Right hindlimb (tissue), 1 donor: ENCODE data around the gene AGAP1.
A peak's percentile ranks its signal among the peaks of the same experiment; 100 is the strongest.

Experiments used
- DNase-seq: peaks from one replicate; pipeline ENCODE4 v3.0.0-alpha.2; 2018

AGAP1 gene

DNA sequence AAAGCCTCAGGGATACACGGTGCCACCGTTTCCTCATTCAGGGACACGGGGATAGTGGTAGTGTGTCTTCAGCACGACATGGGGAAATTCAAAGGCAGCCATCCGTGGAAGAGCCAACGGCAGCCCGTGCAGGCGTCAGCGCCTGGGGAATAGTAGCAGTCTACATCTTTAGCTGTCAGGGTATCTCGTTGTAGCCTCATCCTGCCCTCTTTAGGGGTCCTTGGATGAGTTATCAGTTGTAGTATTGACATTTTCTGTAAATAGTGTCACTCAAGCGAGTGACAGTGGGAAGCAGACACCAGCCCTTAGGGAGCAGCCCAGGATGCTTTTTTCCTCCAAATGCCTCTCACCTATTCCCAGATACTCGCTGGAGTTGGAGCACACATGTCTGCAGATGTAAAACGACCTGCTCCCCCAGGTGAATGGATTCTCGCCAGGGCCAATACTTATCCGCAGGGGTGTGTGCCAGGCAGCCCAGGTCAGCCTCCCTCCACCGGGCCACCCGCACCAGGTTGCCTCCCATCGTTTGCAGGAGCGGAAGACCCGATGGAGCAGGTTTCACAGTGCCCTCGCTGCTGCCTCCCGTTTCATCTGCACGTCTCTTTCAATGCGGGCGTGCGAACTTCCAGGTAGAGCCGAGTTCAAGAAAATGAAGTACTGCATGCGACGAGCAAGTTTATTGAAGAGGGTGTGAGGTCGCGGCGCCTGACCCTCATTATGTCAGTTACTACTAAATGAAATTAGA lies 41.0 kb downstream of the AGAP1 start:
- no peak for DNase-seq

GRCh38 chr2:235535423-235536130 lies 41.7 kb downstream of the AGAP1 start:
- no peak for DNase-seq

- no peak for DNase-seq
Measured at GRCh38 chr2:235536711-235537110, 42.9 kb downstream of the AGAP1 start.

DNA sequence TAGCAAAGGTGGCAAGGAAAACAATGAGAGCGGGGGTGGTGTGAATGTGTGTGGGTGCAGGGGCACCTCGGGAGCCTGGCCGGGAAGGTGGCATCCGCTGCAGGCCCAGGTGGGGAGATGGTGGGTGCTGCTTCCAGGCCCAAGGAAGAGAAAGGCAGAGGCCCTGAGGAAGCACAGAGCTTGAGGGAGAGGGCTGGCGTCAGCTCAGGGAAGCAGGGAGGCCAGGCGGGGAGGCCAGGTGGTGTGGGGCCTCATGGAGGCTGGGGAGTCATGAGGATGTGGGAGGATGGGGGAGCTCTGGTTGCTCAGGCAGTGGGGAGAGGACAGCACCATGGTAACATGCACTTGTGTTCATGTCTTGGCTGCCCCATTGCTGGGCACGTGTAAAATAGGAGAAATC lies 43.3 kb downstream of the AGAP1 start:
- no peak for DNase-seq

DNA sequence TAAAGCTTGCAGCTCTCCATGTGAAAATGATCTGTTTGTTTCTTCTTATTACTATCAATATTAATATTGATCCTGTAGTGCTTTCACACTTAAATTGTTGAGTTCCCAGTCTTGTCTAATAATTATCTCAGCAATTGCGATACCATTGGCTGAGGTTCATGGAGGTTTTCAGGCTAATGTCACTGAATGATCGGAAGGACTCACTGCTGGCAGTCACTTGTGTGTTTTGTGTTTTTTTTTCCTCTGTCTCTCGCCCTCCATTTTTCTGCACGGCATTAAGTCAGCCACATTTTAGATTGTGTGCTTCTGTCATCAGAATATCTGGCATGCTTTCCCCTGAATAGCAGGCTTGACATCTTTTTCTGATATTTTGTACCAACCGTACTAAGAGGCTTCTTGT lies 43.7 kb downstream of the AGAP1 start:
- no peak for DNase-seq

DNA sequence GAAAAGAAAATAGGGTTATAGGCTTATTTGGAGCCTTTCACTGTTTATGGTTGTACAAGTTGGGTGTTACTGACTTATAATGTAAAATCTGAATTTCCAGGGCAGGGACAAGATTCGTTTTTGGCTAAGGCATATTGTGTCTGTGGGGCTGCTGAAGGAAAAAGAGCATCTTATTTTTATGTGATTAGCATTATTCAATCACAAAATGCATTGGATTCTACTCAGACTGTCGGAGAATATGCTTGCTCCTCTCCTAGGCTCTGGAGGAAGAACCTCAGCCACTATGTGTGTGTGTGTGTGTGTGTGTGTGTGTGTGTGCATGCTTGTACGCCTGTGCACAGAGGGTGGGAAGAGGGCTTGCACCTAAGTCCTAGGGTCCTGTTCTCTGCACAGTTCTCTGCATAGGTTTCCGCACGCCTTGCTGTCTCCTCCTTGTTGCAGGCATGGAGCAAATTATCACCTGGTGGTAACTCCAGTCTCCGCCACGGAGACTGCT lies 44.3 kb downstream of the AGAP1 start:
- DNase-seq, result no peak

- no peak for DNase-seq
Measured at GRCh38 chr2:235538981-235539380, 45.1 kb downstream of the AGAP1 start.

- DNase-seq, result no peak
Measured at GRCh38 chr2:235539773-235540172, 45.9 kb downstream of the AGAP1 start.

DNA sequence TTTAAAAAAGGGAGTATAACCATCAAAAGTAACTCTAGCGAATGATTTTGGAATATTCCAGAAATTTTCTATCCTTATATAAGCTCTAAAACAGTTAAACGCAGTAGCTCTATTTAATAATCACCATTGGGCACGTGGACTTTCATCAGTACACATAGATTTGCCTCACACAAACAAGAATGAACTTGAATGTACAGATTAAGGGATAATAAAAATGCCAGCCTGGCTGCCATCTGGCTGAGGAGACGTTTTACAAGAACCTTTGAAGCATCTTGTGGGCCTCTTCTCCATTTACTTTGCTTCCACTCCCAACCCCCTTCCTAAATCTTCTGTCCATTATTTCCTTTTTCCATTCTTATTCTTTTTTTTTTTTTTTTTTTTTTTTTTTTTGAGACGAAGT lies 47.2 kb downstream of the AGAP1 start:
- DNase-seq, result no peak

GRCh38 chr2:235541838-235542549 lies 48.2 kb downstream of the AGAP1 start:
- DNase-seq, result no peak

DNA sequence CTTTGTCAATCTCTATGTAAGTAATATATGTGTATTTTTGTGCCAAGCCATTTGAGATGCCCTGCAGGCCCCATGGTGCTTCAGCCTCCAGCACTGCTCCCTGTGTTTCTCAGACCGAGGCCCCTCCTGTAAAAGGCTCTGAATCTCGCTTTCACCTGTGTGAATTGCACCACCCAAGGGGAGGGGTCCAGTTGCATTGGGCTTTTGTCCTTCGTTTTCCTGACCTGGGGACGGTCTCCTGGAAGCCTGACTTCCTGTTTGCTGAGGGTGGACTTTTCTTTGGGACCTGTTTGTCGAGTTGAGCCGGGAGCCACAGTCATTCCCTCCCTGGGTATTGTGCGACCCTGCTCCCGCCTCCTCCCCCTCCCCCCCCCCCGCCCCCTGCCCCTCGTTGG lies 48.9 kb downstream of the AGAP1 start:
- no peak for DNase-seq

- DNase-seq, result no peak
Measured at GRCh38 chr2:235543128-235543750, 49.4 kb downstream of the AGAP1 start.

- no peak for DNase-seq
Measured at GRCh38 chr2:235543851-235544688, 50.2 kb downstream of the AGAP1 start.

DNA sequence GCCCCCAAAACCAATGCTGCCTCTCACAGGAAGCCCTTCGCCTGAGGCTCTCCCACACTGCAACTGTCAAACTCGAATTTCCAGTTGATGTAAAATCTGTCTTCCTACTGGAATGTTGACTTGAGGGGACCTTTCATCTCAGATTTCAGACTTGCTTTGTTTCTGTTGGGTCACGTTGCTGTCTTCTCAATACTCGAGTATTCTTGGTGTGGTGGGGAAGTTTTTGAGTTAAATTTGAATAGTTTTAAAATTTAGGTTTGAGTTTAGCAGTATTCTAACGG lies 50.8 kb downstream of the AGAP1 start:
- DNase-seq, result no peak

- DNase-seq, result no peak
Measured at GRCh38 chr2:235545339-235546150, 51.7 kb downstream of the AGAP1 start.

DNA sequence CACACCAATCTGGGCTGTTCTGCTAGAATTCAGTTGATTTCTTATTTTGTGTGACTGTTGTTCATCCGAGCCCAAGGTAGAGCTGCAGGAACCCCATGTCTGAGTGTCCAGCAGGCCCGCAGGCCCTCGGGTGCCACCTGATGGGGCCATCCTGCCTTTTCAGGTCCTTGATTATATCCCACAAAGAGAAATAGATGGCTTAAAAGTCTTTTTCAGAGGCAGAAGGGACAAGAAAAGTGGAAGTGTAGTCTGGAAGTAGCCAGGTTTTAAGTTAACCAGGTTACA lies 52.2 kb downstream of the AGAP1 start:
- no peak for DNase-seq

DNA sequence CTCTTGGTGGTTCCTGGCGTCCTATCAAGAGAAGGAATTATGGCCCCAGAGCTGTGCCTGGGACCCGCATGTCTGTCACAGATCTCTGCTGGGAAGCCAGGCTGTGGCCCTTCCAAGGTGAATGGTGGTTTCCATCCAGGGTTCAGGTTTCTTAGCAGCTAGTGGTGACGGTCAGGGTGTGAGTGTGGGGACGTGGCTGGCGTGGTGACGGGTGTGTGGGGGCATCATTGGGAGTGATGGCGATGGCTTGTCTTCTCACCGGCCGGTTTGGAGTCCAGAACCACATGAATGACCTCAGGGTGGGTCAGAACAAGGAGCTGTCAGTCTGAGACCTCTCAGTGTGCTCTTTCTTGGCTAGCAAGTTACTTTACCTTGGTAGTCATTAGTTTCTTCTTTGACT lies 52.6 kb downstream of the AGAP1 start:
- DNase-seq, result no peak

- DNase-seq, result no peak
Measured at GRCh38 chr2:235549735-235550377, 56.0 kb downstream of the AGAP1 start.

GRCh38 chr2:235550378-235550760 lies 56.5 kb downstream of the AGAP1 start:
- no peak for DNase-seq

- no peak for DNase-seq
Measured at GRCh38 chr2:235550946-235551345, 57.1 kb downstream of the AGAP1 start.

- peak; percentile 56 for DNase-seq
Measured at GRCh38 chr2:235551965-235552364, 58.1 kb downstream of the AGAP1 start.
